NCI-H2227 (cell line): Measurements from ENCODE around the gene TMEM175.

Source experiments
- DNase-seq: peaks from one replicate; lab custom pipeline; 2025; ENCODE audit not compliant: unreplicated experiment; lab: John Stamatoyannopoulos, UW

Gene TMEM175

GRCh38 chr4:958314-958665, 26.0 kb downstream of the TMEM175 start:
- DNase-seq: no peak

GRCh38 chr4:958696-959337, 26.6 kb downstream of the TMEM175 start:
- DNase-seq: no peak

GRCh38 chr4:959338-960139, 27.3 kb downstream of the TMEM175 start:
- no peak for DNase-seq

GRCh38 chr4:960140-960635, 27.9 kb downstream of the TMEM175 start:
- DNase-seq: no peak

GRCh38 chr4:960636-961350, 28.5 kb downstream of the TMEM175 start:
- DNase-seq: no peak

GRCh38 chr4:961351-962230, 29.3 kb downstream of the TMEM175 start:
- DNase-seq: no peak

GRCh38 chr4:962231-963208, 30.3 kb downstream of the TMEM175 start:
- DNase-seq: no peak

GRCh38 chr4:963276-964225, 31.3 kb downstream of the TMEM175 start:
- no peak for DNase-seq

- no peak for DNase-seq
Measured at GRCh38 chr4:964346-965025, 32.2 kb downstream of the TMEM175 start.

GRCh38 chr4:965048-965765, 32.9 kb downstream of the TMEM175 start:
- no peak for DNase-seq

- no peak for DNase-seq
Measured at GRCh38 chr4:965766-966134, 33.5 kb downstream of the TMEM175 start.

- DNase-seq: no peak
Measured at GRCh38 chr4:966266-967112, 34.2 kb downstream of the TMEM175 start.

- no peak for DNase-seq
Measured at GRCh38 chr4:967113-968104, 35.1 kb downstream of the TMEM175 start.

GRCh38 chr4:968221-968620, 36.0 kb downstream of the TMEM175 start:
- no peak for DNase-seq

- no peak for DNase-seq
Measured at GRCh38 chr4:968621-969394, 36.5 kb downstream of the TMEM175 start.
